ENCODE measurements around the gene MCUB.

The MCUB gene

GRCh38 chr4:109730619-109731545, 170.8 kb downstream of the MCUB start:
- DNase-seq = no peak

GRCh38 chr4:109733728-109734127, 173.7 kb downstream of the MCUB start:
- DNase-seq = no peak

- no peak for DNase-seq
These were observed 175.7 kb downstream of the MCUB start for GRCh38 chr4:109735566-109736365.
